GM12878 (cell line): Measurements from ENCODE around the gene SCAND1. TPM values are rescaled to one million over a fixed set of nuclear protein-coding genes. Genes with fewer than 3 reads are reported as not detected.

Experiments
- ATAC-seq: fragments of 200-7000 bp; cut with Tn5 transposase; 3 replicates; pipeline ENCODE4 v1.9.1; 2020; ENCODE audit warnings: mild to moderate bottlenecking, moderate library complexity
- BruUV-seq: library from RNA; stranded (reverse); fragments of 400-500 nt; replicated peaks from 2 replicates; lab custom pipeline; 2021; lab: Mats Ljungman, UMichigan
- CTCF ChIA-PET: fragments of 300-600 bp; sonication (Branson Sonifier 250); formaldehyde crosslinking; extraction: SDS; loops from one replicate; lab custom pipeline; 2021; ENCODE audit warnings: inconsistent platforms; lab: Yijun Ruan, JAX
- POLR2A ChIA-PET: fragments of 350-600 bp; formaldehyde crosslinking; extraction: SDS; loops from one replicate; lab custom pipeline; 2021; ENCODE audit warnings: inconsistent platforms; lab: Charles Lee
- RAD21 ChIA-PET: fragments of 300-600 bp; sonication (Branson Sonifier 250); formaldehyde crosslinking; loops from one replicate; lab custom pipeline; 2023; ENCODE audit warnings: antibody characterized with exemption; ENCODE audit not compliant: unreplicated experiment; lab: Charles Lee
- SMC1A ChIA-PET: fragments of 300-600 bp; sonication (Branson Sonifier 250); formaldehyde crosslinking; loops from one replicate; lab custom pipeline; 2023; ENCODE audit not compliant: unreplicated experiment, uncharacterized antibody; lab: Charles Lee
- DNase-seq: peaks from one replicate; pipeline ENCODE4 v3.0.0-alpha.2; 2011; ENCODE audit warnings: low read depth, low spot score
- FAIRE-seq: peaks from 3 replicates; lab custom pipeline; 2011; peaks lifted over from hg19 to GRCh38; lab: Jason Lieb, UNC
- H2AFZ ChIP-seq: 2 replicates; pipeline ENCODE4 v1.6.0; 2011; ENCODE audit warnings: low read depth, low read length, control low read depth; ENCODE audit not compliant: control insufficient read depth
- H3K27ac ChIP-seq: 2 replicates; pipeline ENCODE4 v1.5.1; 2011; ENCODE audit warnings: control low read depth; ENCODE audit not compliant: control insufficient read depth, insufficient read depth
- H3K27me3 ChIP-seq, 2 experiments: replicated peaks in 1 of 2; 2 replicates each; pipeline versions ENCODE4 v1.6.0 to v1.6.1; 2011; ENCODE audit warnings: low read length in 1 of 2; ENCODE audit not compliant: control insufficient read depth in 2 of 2, insufficient read depth in 2 of 2
- H3K36me3 ChIP-seq, 2 experiments: 2 replicates each; pipeline ENCODE4 v1.5.1; 2011; ENCODE audit warnings: low read length in 1 of 2; ENCODE audit not compliant: control insufficient read depth in 2 of 2, insufficient read depth in 2 of 2
- H3K4me1 ChIP-seq: 2 replicates; pipeline ENCODE4 v1.6.1; 2011; ENCODE audit warnings: mild to moderate bottlenecking, low read length, moderate library complexity, mixed read lengths; ENCODE audit not compliant: control insufficient read depth, insufficient read depth
- H3K4me2 ChIP-seq: 2 replicates; pipeline ENCODE4 v1.6.0; 2011; ENCODE audit warnings: control low read depth; ENCODE audit not compliant: control insufficient read depth, insufficient read depth
- H3K4me3 ChIP-seq: fragments of 200-600 bp; sonication (generic); 2 replicates; pipeline ENCODE4 v1.5.1; 2016
- H3K79me2 ChIP-seq: 2 replicates; pipeline ENCODE4 v1.6.0; 2011; ENCODE audit warnings: low read length; ENCODE audit not compliant: control insufficient read depth, insufficient read depth
- H3K9ac ChIP-seq: 2 replicates; pipeline ENCODE4 v1.8.0; 2011; ENCODE audit warnings: low read length, control low read depth, mixed read lengths; ENCODE audit not compliant: control insufficient read depth, insufficient read depth
- H3K9me3 ChIP-seq: replicated peaks from 3 replicates; pipeline ENCODE4 v1.5.1; 2011; ENCODE audit warnings: mild to moderate bottlenecking, low read length; ENCODE audit not compliant: control insufficient read depth, insufficient read depth
- H4K20me1 ChIP-seq: 2 replicates; pipeline ENCODE4 v1.6.0; 2011; ENCODE audit not compliant: control insufficient read depth, insufficient read depth
- ATF3 ChIP-seq: IDR thresholded peaks from 2 replicates; pipeline ENCODE4 v1.6.1; 2011; ENCODE audit warnings: low read depth, mild to moderate bottlenecking, low read length, moderate library complexity, borderline replicate concordance; ENCODE audit errors: extremely low read depth
- BACH1 ChIP-seq: fragments of 450-650 bp; IDR thresholded peaks from 2 replicates; pipeline ENCODE4 v1.6.1; 2017; ENCODE audit warnings: mild to moderate bottlenecking, borderline replicate concordance
- BCL11A ChIP-seq: IDR thresholded peaks from 2 replicates; pipeline ENCODE4 v1.6.1; 2011; ENCODE audit warnings: low read depth, low read length
- FOXM1 ChIP-seq: IDR thresholded peaks from 2 replicates; pipeline ENCODE4 v1.6.1; 2012; ENCODE audit warnings: low read depth, mild to moderate bottlenecking, inconsistent platforms, low read length, moderate library complexity
- MTA3 ChIP-seq: IDR thresholded peaks from 2 replicates; pipeline ENCODE4 v1.6.1; 2012; ENCODE audit warnings: low read length, inconsistent platforms, borderline replicate concordance
- PAX5 ChIP-seq: IDR thresholded peaks from 2 replicates; pipeline ENCODE4 v1.6.1; 2011; ENCODE audit warnings: low read depth, low read length, borderline replicate concordance
- RUNX3 ChIP-seq: IDR thresholded peaks from 2 replicates; pipeline ENCODE4 v1.6.1; 2012; ENCODE audit warnings: low read length, inconsistent platforms
- SMAD5 ChIP-seq: IDR thresholded peaks from 2 replicates; pipeline ENCODE4 v1.6.1; 2016; ENCODE audit warnings: antibody characterized with exemption, low read depth
- SMC3 ChIP-seq: IDR thresholded peaks from 2 replicates; pipeline ENCODE4 v1.6.1; 2011; ENCODE audit warnings: low read length, improper control_type of control experiment, borderline replicate concordance
- WRNIP1 ChIP-seq: IDR thresholded peaks from 2 replicates; pipeline ENCODE4 v1.6.1; 2011; ENCODE audit warnings: low read depth, low read length, improper control_type of control experiment, borderline replicate concordance
- YBX1 ChIP-seq: fragments of 450-650 bp; IDR thresholded peaks from 2 replicates; pipeline ENCODE4 v1.6.1; 2016; ENCODE audit warnings: antibody characterized with exemption
- ZNF207 ChIP-seq: fragments of 450-650 bp; IDR thresholded peaks from 2 replicates; pipeline ENCODE4 v1.6.1; 2014; ENCODE audit warnings: antibody characterized with exemption, mild to moderate bottlenecking, borderline replicate concordance
- ZNF217 ChIP-seq: fragments of 450-650 bp; IDR thresholded peaks from 2 replicates; pipeline ENCODE4 v1.6.1; 2017; ENCODE audit warnings: antibody characterized with exemption, mild to moderate bottlenecking
- ZNF384 ChIP-seq: IDR thresholded peaks from 2 replicates; pipeline ENCODE4 v1.6.1; 2012; ENCODE audit warnings: low read depth, mild to moderate bottlenecking, low read length, improper control_type of control experiment, borderline replicate concordance
- ZNF622 ChIP-seq: fragments of 450-650 bp; IDR thresholded peaks from 2 replicates; pipeline ENCODE4 v1.6.1; 2017; ENCODE audit warnings: mild to moderate bottlenecking, inconsistent platforms
- ZNF687 ChIP-seq: fragments of 450-650 bp; IDR thresholded peaks from 2 replicates; pipeline ENCODE4 v1.6.1; 2017; ENCODE audit warnings: mild to moderate bottlenecking, moderate library complexity
- WGBS: methylation state at CpG from one replicate; pipeline ENCODE4 v1.1.6; 2016; ENCODE audit warnings: low lambda C conversion rate; ENCODE audit not compliant: insufficient replicate concordance, insufficient coverage; ENCODE audit errors: missing lambda C conversion rate; 5-methylcytosine and 5-hydroxymethylcytosine counted together
- in situ Hi-C: fragments of 300-500 bp; cut with MboI; formaldehyde crosslinking; loops from 9 replicates; pipeline ENCODE4 v1.14.3; 2018; ENCODE audit warnings: mixed read lengths
- intact Hi-C: fragments of 100-400 bp; cut with micrococcal nuclease; formaldehyde crosslinking; loops from one replicate; pipeline ENCODE4 v1.14.2; 2022; ENCODE audit not compliant: unreplicated experiment
- polyA plus RNA-seq, 11 experiments: library from polyadenylated mRNA; depleted of rRNA in 4 of 11; unstranded in 6 of 11; stranded (reverse) in 5 of 11; fragments of >200 nt; fragmentation: Nextera tagmentation in 4 of 11; fragmentation: Illumina TruSeq in 1 of 11; extraction: Ambion mirVana in 4 of 11; extraction: Trizol in 1 of 11; gene quantifications; 1 replicate in 1 of 11; 2 replicates in 10 of 11; pipeline versions ENCODE4 v1.2.1 to v1.2.3, GENCODE V29; 2011 to 2016; ENCODE audit warnings: inconsistent platforms in 2 of 11, missing spikeins in 2 of 11, low read depth in 1 of 11
- total RNA-seq, 4 experiments: library from RNA; depleted of rRNA in 3 of 4; stranded (reverse); fragments of >200 nt in 3 of 4; fragmentation: Illumina TruSeq in 1 of 4; extraction: Trizol in 1 of 4; gene quantifications; 2 replicates each; pipeline versions ENCODE4 v1.2.1 to v1.2.3, GENCODE V29; 2013 to 2021
- TF ChIP-seq, protein P1 (sequence below): IDR thresholded peaks from 2 replicates; pipeline ENCODE4 v1.6.1; 2012; ENCODE audit warnings: low read length, inconsistent platforms

SCAND1 gene
- total and polyA plus RNA-seq, 10 of the 15 experiments (the other 5 are each of a cell fraction or from before 2014, with no cell fraction given): 0.08 to 117 (median 25.9) TPM

DNA sequence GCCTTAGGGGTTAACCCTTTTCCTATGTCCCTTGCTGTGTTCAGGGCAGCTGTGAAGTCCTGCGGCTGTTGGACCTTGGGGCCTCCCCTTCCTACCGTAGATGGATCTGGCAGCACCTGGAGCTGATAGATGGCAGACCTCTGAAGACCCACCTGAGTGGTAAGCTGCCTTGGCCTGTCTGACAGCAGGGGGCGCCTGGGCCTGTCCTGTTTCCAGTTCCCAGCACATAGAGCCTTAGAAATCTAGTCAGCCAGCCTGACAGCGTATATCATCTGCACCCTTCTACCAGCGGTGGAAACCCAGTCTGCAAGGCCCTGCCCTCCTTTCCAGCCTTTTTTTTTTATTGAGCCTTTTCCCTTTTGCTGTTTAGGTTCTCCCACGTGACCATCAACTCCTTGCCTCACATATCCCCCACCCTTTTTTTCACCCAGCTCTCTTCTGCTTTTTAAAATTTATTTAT is 40.7 kb upstream of the SCAND1 start (continued):
- TF ChIP-seq ZNF687: no peak
- TF ChIP-seq MTA3: no peak

GRCh38 chr20:35992713-35993335 is 38.5 kb upstream of the SCAND1 start:
- in situ Hi-C loops: loop anchor here (25.0 kb wide), 1 partner anchor 444 kb away; no protein-coding TSS in a partner anchor
- no TSS peak for BruUV-seq
- H3K4me1 ChIP-seq: no peaks in the 10 kb centered on the region
- no peak overlapping the region for H3K4me2 ChIP-seq
- H3K9me3 ChIP-seq: no peaks in the 10 kb centered on the region
- ChIA-PET RAD21 (interaction anchor here (0.5 to 8.8 kb wide), 29 partner anchors 12 to 902 kb away, joined by 3 to 325 read pairs (median 4); partner anchors contain the start of gene SCAND1), CTCF (interaction anchor here (0.6 to 13.4 kb wide), 60 partner anchors 11 to 695 kb away, joined by 3 to 717 read pairs (median 5); partner anchors contain the start of gene SCAND1), SMC1A (interaction anchor here (0.8 to 11.5 kb wide), 20 partner anchors 9 to 456 kb away, joined by 3 to 344 read pairs (median 5); partner anchors contain the start of gene SCAND1), POLR2A (interaction anchor here (0.5 to 1.1 kb wide), 5 partner anchors 33 to 152 kb away, joined by 3 to 5 read pairs (median 5); no protein-coding TSS in a partner anchor)
- no peak overlapping the region for H3K4me3 ChIP-seq
- H3K9ac ChIP-seq: no peak overlapping the region
- H3K27me3 ChIP-seq: no peaks in the 10 kb centered on the region
- FAIRE-seq (peak; percentile 86), ATAC-seq (peak; percentile 88), DNase-seq (peak; percentile 9)
- H2AFZ ChIP-seq: no peak overlapping the region
- H3K79me2 ChIP-seq: no peaks in the 10 kb centered on the region
- no peaks in the 10 kb centered on the region for H3K36me3 ChIP-seq
- intact Hi-C loops: loop anchor here (2.0 kb wide), 1 partner anchor 446 kb away; no protein-coding TSS in a partner anchor
- no peak overlapping the region for H3K27ac ChIP-seq
- 0% methylated on average over 6 of the region's 6 CpGs for WGBS
- no peaks in the 10 kb centered on the region for H4K20me1 ChIP-seq
- TF ChIP-seq, protein P1, sequence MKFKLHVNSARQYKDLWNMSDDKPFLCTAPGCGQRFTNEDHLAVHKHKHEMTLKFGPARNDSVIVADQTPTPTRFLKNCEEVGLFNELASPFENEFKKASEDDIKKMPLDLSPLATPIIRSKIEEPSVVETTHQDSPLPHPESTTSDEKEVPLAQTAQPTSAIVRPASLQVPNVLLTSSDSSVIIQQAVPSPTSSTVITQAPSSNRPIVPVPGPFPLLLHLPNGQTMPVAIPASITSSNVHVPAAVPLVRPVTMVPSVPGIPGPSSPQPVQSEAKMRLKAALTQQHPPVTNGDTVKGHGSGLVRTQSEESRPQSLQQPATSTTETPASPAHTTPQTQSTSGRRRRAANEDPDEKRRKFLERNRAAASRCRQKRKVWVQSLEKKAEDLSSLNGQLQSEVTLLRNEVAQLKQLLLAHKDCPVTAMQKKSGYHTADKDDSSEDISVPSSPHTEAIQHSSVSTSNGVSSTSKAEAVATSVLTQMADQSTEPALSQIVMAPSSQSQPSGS: no peak
- no peak for TF ChIP-seq ZNF217
- TF ChIP-seq YBX1: no peak
- peak; percentile 13; the same call in 1 of the 2 replicates for TF ChIP-seq ZNF384
- TF ChIP-seq ATF3: no peak
- TF ChIP-seq BACH1: no peak
- peak; percentile 85 for TF ChIP-seq SMC3
- TF ChIP-seq MTA3: no peak
- TF ChIP-seq BCL11A: no peak
- TF ChIP-seq PAX5: no peak
- no peak for TF ChIP-seq WRNIP1
- TF ChIP-seq FOXM1: no peak
- no peak for TF ChIP-seq SMAD5
- no peak for TF ChIP-seq ZNF622
- no peak for TF ChIP-seq ZNF207
- peak; percentile 45; the same call in 1 of the 2 replicates for TF ChIP-seq RUNX3
